ENCODE measurements around the gene GPR62.

GRCh38 chr3:51954713-51955112 lies 468 bp upstream of the GPR62 start:
- TF ChIP-seq, protein P1, sequence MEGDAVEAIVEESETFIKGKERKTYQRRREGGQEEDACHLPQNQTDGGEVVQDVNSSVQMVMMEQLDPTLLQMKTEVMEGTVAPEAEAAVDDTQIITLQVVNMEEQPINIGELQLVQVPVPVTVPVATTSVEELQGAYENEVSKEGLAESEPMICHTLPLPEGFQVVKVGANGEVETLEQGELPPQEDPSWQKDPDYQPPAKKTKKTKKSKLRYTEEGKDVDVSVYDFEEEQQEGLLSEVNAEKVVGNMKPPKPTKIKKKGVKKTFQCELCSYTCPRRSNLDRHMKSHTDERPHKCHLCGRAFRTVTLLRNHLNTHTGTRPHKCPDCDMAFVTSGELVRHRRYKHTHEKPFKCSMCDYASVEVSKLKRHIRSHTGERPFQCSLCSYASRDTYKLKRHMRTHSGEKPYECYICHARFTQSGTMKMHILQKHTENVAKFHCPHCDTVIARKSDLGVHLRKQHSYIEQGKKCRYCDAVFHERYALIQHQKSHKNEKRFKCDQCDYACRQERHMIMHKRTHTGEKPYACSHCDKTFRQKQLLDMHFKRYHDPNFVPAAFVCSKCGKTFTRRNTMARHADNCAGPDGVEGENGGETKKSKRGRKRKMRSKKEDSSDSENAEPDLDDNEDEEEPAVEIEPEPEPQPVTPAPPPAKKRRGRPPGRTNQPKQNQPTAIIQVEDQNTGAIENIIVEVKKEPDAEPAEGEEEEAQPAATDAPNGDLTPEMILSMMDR (IDR thresholded peaks at IDR 0.05): no peak
- TF ChIP-seq POLR2A (IDR thresholded peaks at IDR 0.05): no peak
